ENCODE data around the gene KCNE1. TPM values are rescaled to one million over a fixed set of nuclear protein-coding genes. Genes with fewer than 3 reads are reported as not detected.
"Not testable (repeated sequence)": the region's sequence is repeated elsewhere in the genome, so short reads cannot be mapped to it uniquely, and the experiment has no call there.

KCNE1 gene
- total RNA-seq, 1 donor from 2014 or later = 0.52 TPM

DNA sequence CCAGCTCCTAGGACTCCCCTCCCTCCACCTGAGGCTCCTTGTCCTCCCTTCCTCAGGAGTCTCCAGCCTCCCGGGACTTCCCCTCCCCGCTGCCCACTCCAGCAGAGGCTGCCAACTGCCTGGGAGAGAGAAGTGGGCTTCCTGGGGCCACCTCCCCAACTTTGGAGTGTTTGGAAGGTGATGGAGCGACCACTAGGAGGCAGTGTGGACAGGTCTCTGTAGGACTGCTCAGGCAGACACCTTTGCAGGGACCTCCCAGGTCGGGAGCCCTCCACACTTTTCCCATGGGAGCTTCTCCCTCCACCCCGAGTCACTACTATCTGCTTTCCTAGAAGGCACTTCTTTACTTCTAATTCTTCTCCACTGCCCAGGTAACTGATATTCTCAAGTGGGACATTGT lies 107.3 kb downstream of the KCNE1 start:
- not testable (repeated sequence) for H3K9me3 ChIP-seq (ENCODE audit: control insufficient read depth in 3 of 3, low read length in 3 of 3); H3K9ac ChIP-seq (ENCODE audit: low read depth in 1 of 3, low read length in 3 of 3); H3K27me3 ChIP-seq (ENCODE audit: control insufficient read depth in 3 of 3, insufficient read depth in 3 of 3, low read length in 3 of 3); H3K36me3 ChIP-seq (ENCODE audit: control insufficient read depth in 3 of 3, insufficient read depth in 3 of 3, low read length in 3 of 3); H3K27ac ChIP-seq (ENCODE audit: low read depth, low read length); H3K4me3 ChIP-seq (ENCODE audit: low read length in 3 of 3); H3K4me1 ChIP-seq (ENCODE audit: control insufficient read depth in 3 of 3, insufficient read depth in 3 of 3, low read length in 3 of 3)

DNA sequence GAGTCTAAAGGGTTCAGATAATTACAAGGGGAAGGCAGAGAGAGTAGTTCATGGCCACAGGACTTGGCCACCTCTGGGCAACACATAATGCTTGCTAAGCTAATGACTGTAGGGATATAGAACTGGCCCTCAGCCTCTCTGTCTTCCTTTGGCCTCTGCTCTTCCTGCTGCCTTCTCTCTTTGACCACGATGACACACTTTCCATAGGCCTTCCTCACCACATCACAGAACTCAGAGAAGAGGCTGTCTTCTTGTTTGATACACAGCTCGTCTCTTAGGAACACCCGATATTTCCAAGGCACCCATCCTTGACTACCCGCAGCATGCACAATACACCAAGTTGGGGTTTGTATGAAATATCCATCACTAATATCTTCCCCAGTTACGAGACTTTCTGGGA lies 111.5 kb downstream of the KCNE1 start:
- H3K9ac ChIP-seq (ENCODE audit: low read depth in 1 of 3, low read length in 3 of 3); H3K27ac ChIP-seq (ENCODE audit: low read depth, low read length); H3K9me3 ChIP-seq (ENCODE audit: control insufficient read depth in 3 of 3, low read length in 3 of 3); H3K4me3 ChIP-seq (ENCODE audit: low read length in 3 of 3); H3K36me3 ChIP-seq (ENCODE audit: control insufficient read depth in 3 of 3, insufficient read depth in 3 of 3, low read length in 3 of 3); H3K27me3 ChIP-seq (ENCODE audit: control insufficient read depth in 3 of 3, insufficient read depth in 3 of 3, low read length in 3 of 3); H3K4me1 ChIP-seq (ENCODE audit: control insufficient read depth in 3 of 3, insufficient read depth in 3 of 3, low read length in 3 of 3): not testable (repeated sequence)

Small RNA genes within 50 kb of the gene (small RNA-seq; reads per million reads assigned to genes)
- gene RF00614 = not detected

Other genes with a start within 250 kb of the KCNE1 start
- 1.6 TPM for gene KCNE2, start 148.2 kb downstream of the KCNE1 start, total RNA-seq
- gene SMIM11, start 136.7 kb downstream of the KCNE1 start, total RNA-seq = 6.3 TPM
- gene SMIM34, start 88.3 kb downstream of the KCNE1 start, total RNA-seq = not detected
- 33.4 TPM for gene RCAN1, start 102.9 kb upstream of the KCNE1 start, total RNA-seq
- gene CLIC6, start 156.8 kb upstream of the KCNE1 start, total RNA-seq = under 0.01 TPM

Measured in skeletal muscle tissue (tissue), 5 donors.